ENCODE measurements around the gene NAALADL2. TPM values are rescaled to one million over a fixed set of nuclear protein-coding genes. Genes with fewer than 3 reads are reported as not detected.

The NAALADL2 gene
- total RNA-seq, 1 experiment from 2014 or later: 1.6 TPM

GRCh38 chr3:175240921-175241320 lies 381.8 kb downstream of the NAALADL2 start:
- no peak overlapping the region for H3K4ac ChIP-seq (ENCODE audit: low read depth, low read length)
- no peak overlapping the region for H2BK20ac ChIP-seq (ENCODE audit: low read depth, low read length, poor library complexity, severe bottlenecking)
- WGBS (ENCODE audit: extremely low coverage, insufficient read length, low lambda C conversion rate): no CpG with 5 or more reads among the region's 2 CpGs
- no peak overlapping the region for H3K14ac ChIP-seq (ENCODE audit: insufficient read depth, low read length)
- no peak overlapping the region for H2BK5ac ChIP-seq (ENCODE audit: insufficient read length, low read length)
- no peaks in the 10 kb centered on the region for H3K9me3 ChIP-seq (ENCODE audit: control insufficient read depth, low read depth, low read length)
- no peak overlapping the region for H2AK5ac ChIP-seq (ENCODE audit: insufficient read length, low read length)
- no peak overlapping the region for H3K56ac ChIP-seq (ENCODE audit: insufficient read length, low read depth, low read length)
- no peak overlapping the region for H3K4me3 Mint-ChIP-seq
- no peak overlapping the region for H4K5ac ChIP-seq (ENCODE audit: insufficient read length, low read depth, low read length)
- no peak overlapping the region for H2BK120ac ChIP-seq (ENCODE audit: low read depth, low read length, poor library complexity, severe bottlenecking)
- H3K36me3 Mint-ChIP-seq (ENCODE audit: insufficient read depth in 1 of 3, low read depth in 3 of 3): no peaks in the 10 kb centered on the region
- H2AFZ ChIP-seq (ENCODE audit: low read length): no peak overlapping the region
- H3T11ph ChIP-seq (ENCODE audit: low read length): no peak overlapping the region
- no peaks in the 10 kb centered on the region for H3K4me1 ChIP-seq (ENCODE audit: insufficient read depth, low read length)
- no peak overlapping the region for H3K27ac ChIP-seq (ENCODE audit: insufficient read length, low read depth, low read length)
- H3K79me1 ChIP-seq (ENCODE audit: insufficient read depth, low read depth, low read length, poor library complexity, severe bottlenecking): no peaks in the 10 kb centered on the region
- no peak for DNase-seq
- no peak overlapping the region for H3K9ac ChIP-seq (ENCODE audit: extremely low read depth, insufficient read length, low read length)
- no peak overlapping the region for H2BK12ac ChIP-seq (ENCODE audit: insufficient read length, low read depth, low read length)
- peak overlapping the region in 1 of 3 experiments; percentile 31; a peak in 2 of 7 replicates for H3K27ac Mint-ChIP-seq
- H2BK15ac ChIP-seq (ENCODE audit: low read depth, low read length): no peak overlapping the region
- TF ChIP-seq CTCF (conservative IDR thresholded peaks at IDR 0.05): no peak
- no peaks in the 10 kb centered on the region for H3K79me2 ChIP-seq (ENCODE audit: insufficient read depth, low read length)
- peaks cover 0 to 3% of the 10 kb centered on the region in 2 experiments; a peak in 1 of 4 replicates for H3K4me1 Mint-ChIP-seq
- H4K20me1 ChIP-seq (ENCODE audit: control insufficient read depth, insufficient read depth, insufficient read length): no peaks in the 10 kb centered on the region
- no peak overlapping the region for H3K18ac ChIP-seq (ENCODE audit: insufficient read length, low read depth, low read length)
- no peak overlapping the region for H4K8ac ChIP-seq (replicated peaks; ENCODE audit: insufficient read length, low read depth, low read length)
- no peak overlapping the region for H3K4me2 ChIP-seq (ENCODE audit: insufficient read depth, insufficient read length, low read length)
- H3K27me3 Mint-ChIP-seq (ENCODE audit: low read depth): peaks cover 7% of the 10 kb centered on the region
- no peaks in the 10 kb centered on the region for H3K23me2 ChIP-seq (ENCODE audit: insufficient read length, low read depth, low read length, poor library complexity, severe bottlenecking)
- no peak overlapping the region for H3K23ac ChIP-seq (ENCODE audit: insufficient read length, low read depth, low read length)
- no peak overlapping the region for H4K91ac ChIP-seq (ENCODE audit: insufficient read length, low read depth, low read length)
- no peaks in the 10 kb centered on the region for H3K9me3 Mint-ChIP-seq
- no peaks in the 10 kb centered on the region for H3K27me3 ChIP-seq (ENCODE audit: insufficient read depth, low read length)

All from H9 (cell line).